NB4 (cell line): Measurements from ENCODE around the gene PLLP.

Source experiments
- DNase-seq: peaks from one replicate; pipeline ENCODE4 v3.0.0; 2010; ENCODE audit warnings: low read depth
- H3K4me3 ChIP-seq: one replicate; pipeline ENCODE4 v1.5.1; 2011; ENCODE audit warnings: mild to moderate bottlenecking, low read depth, low read length, moderate library complexity
- MYC ChIP-seq: IDR thresholded peaks from 2 replicates; pipeline ENCODE4 v1.6.1; 2011; ENCODE audit warnings: low read depth, low read length
- POLR2A ChIP-seq: IDR thresholded peaks from 2 replicates; pipeline ENCODE4 v1.6.1; 2011; ENCODE audit warnings: mild to moderate bottlenecking; ENCODE audit not compliant: insufficient read length; ENCODE audit errors: extremely low read depth
- TF ChIP-seq, protein P1 (sequence below): IDR thresholded peaks from one replicate; pipeline ENCODE4 v1.5.1; 2012; ENCODE audit warnings: low read depth, low read length
- TF ChIP-seq, protein P2 (sequence below): IDR thresholded peaks from 2 replicates; pipeline ENCODE4 v1.6.1; 2011; ENCODE audit warnings: low read depth, low read length

The PLLP gene

GRCh38 chr16:57314161-57314785, 29.8 kb upstream of the PLLP start:
- no peak overlapping the region for H3K4me3 ChIP-seq
- no peak for DNase-seq
- TF ChIP-seq MYC (no peak), POLR2A (no peak)
- TF ChIP-seq, protein P1, sequence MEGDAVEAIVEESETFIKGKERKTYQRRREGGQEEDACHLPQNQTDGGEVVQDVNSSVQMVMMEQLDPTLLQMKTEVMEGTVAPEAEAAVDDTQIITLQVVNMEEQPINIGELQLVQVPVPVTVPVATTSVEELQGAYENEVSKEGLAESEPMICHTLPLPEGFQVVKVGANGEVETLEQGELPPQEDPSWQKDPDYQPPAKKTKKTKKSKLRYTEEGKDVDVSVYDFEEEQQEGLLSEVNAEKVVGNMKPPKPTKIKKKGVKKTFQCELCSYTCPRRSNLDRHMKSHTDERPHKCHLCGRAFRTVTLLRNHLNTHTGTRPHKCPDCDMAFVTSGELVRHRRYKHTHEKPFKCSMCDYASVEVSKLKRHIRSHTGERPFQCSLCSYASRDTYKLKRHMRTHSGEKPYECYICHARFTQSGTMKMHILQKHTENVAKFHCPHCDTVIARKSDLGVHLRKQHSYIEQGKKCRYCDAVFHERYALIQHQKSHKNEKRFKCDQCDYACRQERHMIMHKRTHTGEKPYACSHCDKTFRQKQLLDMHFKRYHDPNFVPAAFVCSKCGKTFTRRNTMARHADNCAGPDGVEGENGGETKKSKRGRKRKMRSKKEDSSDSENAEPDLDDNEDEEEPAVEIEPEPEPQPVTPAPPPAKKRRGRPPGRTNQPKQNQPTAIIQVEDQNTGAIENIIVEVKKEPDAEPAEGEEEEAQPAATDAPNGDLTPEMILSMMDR, result no peak
- TF ChIP-seq, protein P2, sequence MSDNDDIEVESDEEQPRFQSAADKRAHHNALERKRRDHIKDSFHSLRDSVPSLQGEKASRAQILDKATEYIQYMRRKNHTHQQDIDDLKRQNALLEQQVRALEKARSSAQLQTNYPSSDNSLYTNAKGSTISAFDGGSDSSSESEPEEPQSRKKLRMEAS, result no peak

DNA sequence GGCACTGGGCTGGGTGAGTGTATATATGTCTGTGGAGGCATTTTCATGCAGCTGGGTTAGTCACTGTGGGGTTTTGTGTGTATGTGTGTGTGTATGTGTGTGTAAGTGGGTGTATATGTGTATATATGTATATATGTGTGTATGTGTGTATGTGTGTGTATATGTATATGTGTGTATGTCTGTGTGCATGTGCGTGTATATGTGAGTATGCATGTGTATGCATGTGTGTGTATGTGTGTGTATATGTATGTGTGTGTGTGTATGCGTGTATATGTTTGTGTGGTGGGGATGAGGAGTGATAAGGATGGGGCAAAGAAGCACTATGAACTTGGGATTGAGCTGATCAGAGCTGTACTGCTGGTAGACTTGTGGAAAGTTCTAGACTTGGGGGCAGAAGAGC, 29.0 kb upstream of the PLLP start:
- no peak for DNase-seq
- TF ChIP-seq POLR2A (no peak), MYC (no peak)
- TF ChIP-seq, protein P2, result no peak
- TF ChIP-seq, protein P1, result no peak
- no peak overlapping the region for H3K4me3 ChIP-seq

- TF ChIP-seq, protein P2, result no peak
- TF ChIP-seq, protein P1, result no peak
- no peak for TF ChIP-seq POLR2A
- no peak for TF ChIP-seq MYC
- DNase-seq, result no peak
- no peak overlapping the region for H3K4me3 ChIP-seq
Observed at GRCh38 chr16:57310801-57311200, 26.3 kb upstream of the PLLP start.

- H3K4me3 ChIP-seq, result no peak overlapping the region
- TF ChIP-seq POLR2A, result no peak
- TF ChIP-seq, protein P1, result no peak
- TF ChIP-seq, protein P2, result no peak
- no peak for TF ChIP-seq MYC
- no peak for DNase-seq
Observed at GRCh38 chr16:57308041-57308440, 23.6 kb upstream of the PLLP start.

DNA sequence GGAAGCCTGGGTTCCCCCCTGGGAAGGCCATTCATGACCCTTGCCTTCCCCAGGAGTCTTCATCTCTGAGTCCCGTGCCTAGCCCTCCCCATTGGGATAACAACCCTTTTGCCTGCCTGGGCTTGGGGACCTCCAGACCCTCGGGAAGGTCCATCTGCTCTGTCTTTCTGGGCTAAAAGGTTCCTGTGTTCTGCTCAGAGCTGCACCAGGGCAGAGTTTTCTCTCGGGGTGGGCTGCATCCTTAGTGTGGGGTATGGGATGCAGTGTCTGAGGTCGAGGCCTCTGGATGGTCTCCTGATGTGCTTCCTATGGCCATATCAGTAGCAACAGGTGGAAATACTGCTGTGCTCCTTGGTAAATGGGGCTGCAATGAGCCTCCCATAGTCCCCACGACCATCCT, 22.9 kb upstream of the PLLP start:
- TF ChIP-seq, protein P2, result no peak
- TF ChIP-seq, protein P1, result no peak
- TF ChIP-seq POLR2A (no peak), MYC (no peak)
- no peak for DNase-seq
- H3K4me3 ChIP-seq, result no peak overlapping the region
